GM18909 (cell line): ENCODE data around the gene PLCL2.

ENCODE experiments used
- ATAC-seq: cut with Tn5 transposase; IDR thresholded peaks from one replicate; pipeline ENCODE4 v1.9.1; 2021; ENCODE audit warnings: mild to moderate bottlenecking; ENCODE audit not compliant: unreplicated experiment, poor library complexity

Gene PLCL2

GRCh38 chr3:17133632-17134545 is 249.1 kb downstream of the PLCL2 start:
- no peak for ATAC-seq

GRCh38 chr3:17135696-17136095 is 250.9 kb downstream of the PLCL2 start:
- no peak for ATAC-seq

GRCh38 chr3:17136136-17136721 is 251.5 kb downstream of the PLCL2 start:
- no peak for ATAC-seq

- ATAC-seq, result no peak
These were observed 252.6 kb downstream of the PLCL2 start for GRCh38 chr3:17137321-17137826.

GRCh38 chr3:17138246-17139039 is 253.7 kb downstream of the PLCL2 start:
- ATAC-seq, result no peak
